Endometrium (tissue), 2 donors: ENCODE data around the gene UBE2F.

Experiments used
- FAIRE-seq: peaks from 2 replicates; lab custom pipeline; 2012; peaks lifted over from hg19 to GRCh38; lab: Jason Lieb, UNC
- donor health status: control.
- donor health status: control.

Gene UBE2F

GRCh38 chr2:237966565-237967462, at the start of gene UBE2F:
Gene UBE2F (plus strand): TSS chr2:237967014. CDS start chr2:237973108, 6,094 bp downstream.
- FAIRE-seq: peak; percentile 84

- FAIRE-seq: no peak
These were observed 49.0 kb upstream of the UBE2F start for GRCh38 chr2:237917696-237918374.

- no peak for FAIRE-seq
These were observed 47.2 kb upstream of the UBE2F start for GRCh38 chr2:237919593-237919992.

GRCh38 chr2:237920673-237921072, 46.1 kb upstream of the UBE2F start:
- no peak for FAIRE-seq

GRCh38 chr2:237921967-237922492, 44.8 kb upstream of the UBE2F start:
- no peak for FAIRE-seq

GRCh38 chr2:237922641-237923361, 44.0 kb upstream of the UBE2F start:
- no peak for FAIRE-seq

- no peak for FAIRE-seq
These were observed 43.2 kb upstream of the UBE2F start for GRCh38 chr2:237923481-237924163.

- FAIRE-seq: no peak
These were observed 42.7 kb upstream of the UBE2F start for GRCh38 chr2:237924164-237924534.

- FAIRE-seq: no peak
These were observed 39.7 kb upstream of the UBE2F start for GRCh38 chr2:237927135-237927534.

- no peak for FAIRE-seq
These were observed 38.8 kb upstream of the UBE2F start for GRCh38 chr2:237927986-237928385.

GRCh38 chr2:237929979-237930378, 36.8 kb upstream of the UBE2F start:
- FAIRE-seq: no peak

GRCh38 chr2:237931205-237931721, 35.6 kb upstream of the UBE2F start:
- peak; percentile 88 for FAIRE-seq

GRCh38 chr2:237932731-237933131, 34.1 kb upstream of the UBE2F start:
- FAIRE-seq: peak; percentile 95

- no peak for FAIRE-seq
These were observed 32.6 kb upstream of the UBE2F start for GRCh38 chr2:237934186-237934585.

GRCh38 chr2:237935740-237936452, 30.9 kb upstream of the UBE2F start:
- no peak for FAIRE-seq

GRCh38 chr2:237939251-237939650, 27.6 kb upstream of the UBE2F start:
- no peak for FAIRE-seq

- FAIRE-seq: no peak
These were observed 26.0 kb upstream of the UBE2F start for GRCh38 chr2:237940828-237941227.

- no peak for FAIRE-seq
These were observed 25.6 kb upstream of the UBE2F start for GRCh38 chr2:237941239-237941638.

GRCh38 chr2:237942513-237942899, 24.3 kb upstream of the UBE2F start:
- FAIRE-seq: no peak

- no peak for FAIRE-seq
These were observed 23.3 kb upstream of the UBE2F start for GRCh38 chr2:237943395-237944094.
